CD4-positive, alpha-beta T cell treated with Interleukin-21 for 1 hour (primary cell): ENCODE data around the gene MEGF6.

Experiments used
- DNase-seq: peaks from one replicate; pipeline ENCODE4 v3.0.0-alpha.2; 2020

The MEGF6 gene

DNA sequence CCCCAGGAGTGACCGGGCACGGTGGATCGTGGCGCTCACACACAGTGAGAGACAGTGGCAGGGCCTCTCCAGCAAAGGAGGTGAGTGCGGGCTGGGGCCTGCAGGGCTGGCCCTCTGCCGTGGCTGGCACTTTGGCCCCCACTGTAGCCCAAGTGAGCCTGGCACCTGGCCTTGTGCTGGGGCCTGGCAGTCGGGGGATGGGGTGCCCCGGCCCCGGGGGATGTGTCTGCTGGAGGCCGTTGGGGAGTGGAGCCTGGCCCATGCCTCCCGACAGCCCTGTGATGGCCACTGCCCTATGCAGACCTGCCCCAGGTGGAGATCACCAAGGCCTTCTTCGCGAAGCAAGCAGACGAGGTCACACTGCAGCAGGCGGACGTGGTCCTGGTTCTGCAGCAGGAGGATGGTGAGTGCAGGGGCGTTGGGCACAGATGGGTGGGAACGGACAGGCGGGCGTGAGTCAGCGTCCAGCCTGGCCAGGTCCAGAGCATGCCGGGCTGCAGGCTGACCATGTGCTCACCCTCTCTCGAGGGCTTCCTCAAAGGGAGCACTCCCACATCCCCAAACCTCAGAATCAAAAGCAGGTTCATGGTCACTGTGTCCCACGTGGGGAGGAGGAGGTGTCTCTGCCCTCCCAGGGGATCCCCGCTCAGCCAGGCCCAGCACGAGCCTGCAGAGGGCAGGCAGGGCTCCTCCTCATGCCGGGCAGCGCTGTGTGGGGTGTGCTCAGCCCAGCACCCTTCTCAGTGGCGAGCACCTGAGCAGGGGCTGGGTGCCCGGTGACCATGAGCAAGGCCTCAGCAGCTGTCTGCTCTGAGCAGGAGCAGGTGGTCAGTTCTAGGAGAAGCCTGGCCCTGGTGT is 131.6 kb downstream of the MEGF6 start:
- no peak for DNase-seq

GRCh38 chr1:3478187-3478586 is 133.1 kb downstream of the MEGF6 start:
- no peak for DNase-seq

DNA sequence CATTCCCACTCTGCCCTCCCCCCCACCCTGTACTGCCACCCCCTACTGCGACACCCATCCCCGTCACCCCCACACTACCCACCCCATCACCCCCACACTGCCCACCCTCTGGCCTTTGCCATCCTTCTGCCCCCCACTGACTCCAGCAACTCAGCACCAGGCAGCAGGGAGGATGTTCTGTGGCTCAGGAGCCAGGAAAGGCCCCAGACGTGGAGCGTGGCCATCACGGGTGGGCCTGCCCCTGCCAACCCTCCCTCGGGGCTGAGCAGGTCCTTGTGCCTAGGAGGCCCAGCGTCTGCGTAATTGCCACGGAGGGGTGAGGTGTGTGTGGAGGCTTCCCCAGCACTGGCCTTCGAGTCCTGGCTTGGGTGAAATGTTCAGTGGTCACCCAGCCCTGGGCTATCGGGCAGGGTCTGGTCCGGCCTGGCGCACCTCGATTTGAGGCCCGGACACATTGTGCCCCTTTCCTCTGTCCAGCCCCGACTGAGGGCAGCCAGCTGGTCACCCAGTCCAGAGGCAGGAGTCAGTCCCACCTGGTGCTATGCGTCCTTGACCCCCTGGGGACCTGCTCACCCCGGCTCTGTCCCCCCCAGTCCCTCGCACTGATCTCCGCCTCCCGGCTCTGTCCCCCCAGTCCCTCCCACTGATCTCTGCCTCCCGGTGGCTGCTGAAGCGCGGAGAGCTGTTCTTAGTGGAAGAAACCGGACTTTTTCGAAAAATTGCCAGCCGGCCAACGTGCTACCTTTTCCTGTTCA is 133.9 kb downstream of the MEGF6 start:
- no peak for DNase-seq

DNA sequence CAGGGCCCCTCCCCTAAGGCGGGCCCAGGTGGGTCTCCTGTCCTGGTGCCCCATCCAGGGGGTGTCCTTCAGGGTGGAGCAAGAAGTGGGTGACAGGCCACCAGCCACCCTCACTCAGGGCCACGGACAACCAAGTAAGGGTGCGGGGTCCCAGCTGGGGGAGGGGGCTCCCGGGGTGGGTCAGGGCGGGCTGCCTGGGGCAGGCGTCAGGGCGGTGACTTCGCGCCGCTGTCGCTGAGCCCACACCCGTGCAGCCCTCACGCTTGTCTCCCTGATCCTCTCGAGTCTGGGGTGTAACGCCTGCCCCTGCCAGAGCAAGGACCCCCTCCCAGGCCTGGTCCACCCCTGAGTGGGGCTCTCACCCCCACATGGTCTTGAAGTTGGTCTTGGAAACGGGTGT is 134.6 kb downstream of the MEGF6 start:
- no peak for DNase-seq

DNA sequence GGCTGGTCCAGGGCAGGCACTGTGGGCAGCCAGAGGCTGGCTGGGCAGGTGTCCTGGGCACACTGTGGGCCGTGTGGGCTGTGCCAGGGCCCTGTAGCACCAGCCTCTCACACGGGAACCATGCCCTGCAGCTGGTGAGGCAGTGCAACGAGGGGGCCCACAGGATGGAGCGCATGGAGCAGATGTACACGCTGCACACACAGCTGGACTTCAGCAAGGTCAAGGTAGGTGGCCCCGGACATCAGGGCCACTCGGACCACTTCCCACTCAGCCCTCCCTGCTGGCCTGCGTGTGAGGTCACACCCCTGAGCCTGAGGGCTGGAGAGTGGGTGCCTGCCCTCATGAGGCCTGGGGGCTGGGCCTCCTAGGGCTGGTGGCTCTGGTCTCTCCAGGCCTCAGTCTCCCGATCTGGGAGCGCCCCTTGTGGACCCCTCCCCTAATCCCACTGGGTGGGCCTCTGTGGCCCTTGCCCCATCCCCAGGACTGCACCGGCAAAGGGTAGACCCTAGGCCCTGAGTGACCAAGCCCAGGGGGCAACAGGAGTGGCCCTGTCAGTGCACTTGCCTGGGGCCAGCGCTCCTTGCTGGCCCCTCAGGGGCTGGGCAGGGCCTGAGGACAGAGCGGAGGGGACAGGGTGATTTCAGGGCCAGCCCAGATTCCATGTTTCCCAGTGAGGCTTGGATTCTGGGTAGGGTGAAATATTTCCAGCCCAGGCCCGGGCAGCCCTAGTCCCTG is 135.3 kb downstream of the MEGF6 start:
- no peak for DNase-seq

- DNase-seq: no peak
Observed at GRCh38 chr1:3474421-3474820, 136.9 kb downstream of the MEGF6 start.

DNA sequence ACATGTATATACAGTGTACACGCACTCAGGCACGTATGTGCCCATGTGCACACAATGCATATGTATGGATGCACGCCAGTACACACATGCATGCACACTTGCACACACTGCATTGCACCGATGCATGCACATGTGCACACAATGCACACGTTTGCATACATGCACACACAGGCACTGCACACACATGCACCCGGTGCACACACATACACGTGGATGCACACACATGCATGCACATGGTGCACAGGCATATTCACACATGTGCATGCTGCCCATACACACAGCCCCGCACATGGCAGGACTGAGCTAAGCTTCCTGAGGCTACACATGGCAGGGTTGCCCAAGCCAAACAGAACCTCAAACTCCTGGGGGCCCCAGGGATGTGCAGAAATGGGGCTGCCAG is 137.3 kb downstream of the MEGF6 start:
- no peak for DNase-seq

DNA sequence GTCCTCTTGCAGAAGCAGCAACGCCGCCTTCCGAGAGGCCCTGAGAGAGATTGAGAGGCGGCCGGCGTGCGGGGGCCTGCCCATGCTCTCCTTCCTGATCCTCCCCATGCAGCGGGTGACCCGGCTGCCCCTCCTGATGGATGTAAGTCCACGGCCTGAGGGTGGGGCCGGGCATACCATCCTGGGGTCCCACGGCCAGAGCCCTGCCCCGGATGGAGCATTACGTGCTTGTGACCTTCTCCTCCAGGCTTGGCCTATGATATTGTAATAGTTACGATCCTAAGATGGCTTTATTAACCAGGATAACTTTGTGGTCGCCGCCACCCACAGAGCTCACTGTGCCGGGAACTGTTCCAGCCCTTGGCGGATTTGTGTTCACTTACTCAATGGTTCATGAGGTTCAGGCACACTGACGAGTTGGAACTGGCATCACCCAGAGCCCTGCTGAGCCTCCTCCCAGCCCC is 137.9 kb downstream of the MEGF6 start:
- DNase-seq: no peak

GRCh38 chr1:3472906-3473305 is 138.4 kb downstream of the MEGF6 start:
- DNase-seq: no peak

GRCh38 chr1:3472088-3472850 is 139.0 kb downstream of the MEGF6 start:
- DNase-seq: no peak

DNA sequence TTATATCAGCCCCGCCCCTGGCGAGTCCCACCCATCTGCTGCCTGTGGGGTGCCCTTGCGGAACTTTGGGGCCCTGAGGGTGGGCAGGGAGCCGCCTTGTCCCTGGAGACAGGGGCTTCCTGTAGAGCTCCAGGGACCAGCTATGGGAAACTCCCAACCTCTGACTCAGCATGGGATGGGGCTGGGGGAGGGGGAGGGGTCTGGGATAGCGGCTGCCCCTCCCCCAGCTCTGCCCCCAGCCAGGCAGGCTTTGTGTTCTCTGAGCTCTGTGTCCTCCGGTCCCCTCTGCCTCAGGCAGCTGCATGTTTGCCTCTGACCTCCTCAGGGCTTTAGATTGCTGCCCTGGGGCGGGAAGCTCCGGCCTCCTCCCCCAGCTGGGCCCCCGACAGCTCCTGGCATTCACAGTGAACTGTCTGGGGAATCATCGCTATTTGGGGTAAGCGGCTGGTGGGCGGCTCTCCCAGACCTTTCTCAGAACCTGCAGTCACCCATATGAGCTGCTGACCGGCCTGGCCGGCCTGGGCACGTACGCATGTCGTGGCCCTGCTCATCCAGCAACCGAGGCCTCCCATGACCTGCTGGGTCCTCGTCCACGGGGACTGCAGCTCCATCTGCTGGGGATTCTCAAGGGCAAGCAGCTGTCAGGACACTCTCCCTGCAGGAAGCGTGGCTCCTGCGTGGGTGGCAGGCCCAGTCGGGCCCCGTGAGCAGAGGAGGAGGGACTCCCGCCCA is 139.8 kb downstream of the MEGF6 start:
- DNase-seq: no peak

- DNase-seq: no peak
Observed at GRCh38 chr1:3470650-3471355, 140.5 kb downstream of the MEGF6 start.

DNA sequence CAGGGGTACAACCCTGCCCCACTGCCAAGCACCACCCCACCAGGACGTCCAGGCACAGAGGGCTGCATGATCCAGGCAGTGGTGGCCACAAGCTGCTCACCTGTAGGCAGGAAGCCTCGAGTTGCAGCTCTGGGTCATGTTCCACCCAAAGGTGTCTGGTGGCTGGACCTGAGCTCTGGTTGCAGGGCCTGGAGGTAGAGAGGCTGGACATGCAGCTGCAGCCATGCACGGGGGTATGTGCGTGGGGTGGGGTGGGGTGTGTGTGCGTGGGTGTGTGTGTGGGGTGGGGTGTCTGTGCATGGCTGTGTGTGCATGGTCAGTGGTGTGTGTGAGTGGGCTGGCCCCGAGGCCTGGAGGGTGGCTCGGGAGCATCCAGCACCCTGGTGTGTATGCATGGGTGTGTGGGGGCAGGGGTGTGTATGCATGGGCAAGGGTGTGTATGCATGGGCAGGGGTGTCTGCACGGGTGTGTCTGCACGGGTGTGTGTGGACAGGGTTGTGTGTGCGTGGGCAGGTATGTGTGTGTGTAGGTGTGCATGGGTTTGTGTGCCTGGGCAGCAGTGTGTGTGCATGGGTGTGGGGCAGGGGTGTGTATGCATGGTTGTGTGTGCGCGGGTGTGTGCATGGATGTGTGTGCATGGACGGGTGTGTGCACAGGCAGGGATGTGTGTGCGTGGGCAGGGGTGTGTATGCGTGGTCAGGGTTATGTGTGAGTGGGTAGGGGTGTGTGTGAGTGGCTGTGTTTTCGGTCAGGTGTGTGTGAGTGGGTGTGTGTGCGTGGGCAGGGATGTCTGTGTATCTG is 141.3 kb downstream of the MEGF6 start:
- no peak for DNase-seq

DNA sequence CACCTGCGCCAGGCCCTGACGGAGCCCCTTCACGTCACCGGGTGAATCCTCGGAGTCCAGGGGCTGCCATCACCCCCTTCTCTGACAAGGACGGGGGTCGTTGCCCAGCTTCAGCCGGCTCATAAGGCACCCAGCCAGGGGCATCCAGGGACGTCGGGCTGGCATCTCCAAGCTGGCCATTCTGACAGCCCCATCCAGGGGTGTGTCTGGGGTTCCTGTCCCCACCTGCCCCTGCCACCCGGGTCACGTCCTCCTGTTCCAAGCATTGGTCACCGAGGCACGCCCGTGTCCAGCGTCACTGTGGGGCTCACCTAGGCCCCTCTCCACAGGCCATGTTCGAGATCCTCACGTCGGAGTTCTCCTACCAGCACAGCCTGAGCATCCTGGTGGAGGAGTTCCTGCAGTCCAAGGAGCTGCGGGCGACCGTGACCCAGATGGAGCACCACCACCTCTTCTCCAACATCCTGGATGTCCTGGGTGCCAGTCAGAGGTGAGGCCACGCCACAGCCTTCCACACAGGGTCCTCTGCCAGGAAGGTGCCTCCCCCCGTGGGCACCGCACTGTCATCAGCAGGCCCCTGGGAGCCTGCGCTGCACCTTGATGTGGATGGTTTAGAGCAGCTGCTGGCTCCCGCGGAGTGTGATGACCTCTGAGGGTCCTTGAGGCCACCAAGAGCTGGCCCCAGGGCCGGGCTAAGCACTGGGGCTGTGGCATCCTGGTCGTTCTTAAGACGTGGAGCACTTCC is 142.0 kb downstream of the MEGF6 start:
- DNase-seq: no peak

DNA sequence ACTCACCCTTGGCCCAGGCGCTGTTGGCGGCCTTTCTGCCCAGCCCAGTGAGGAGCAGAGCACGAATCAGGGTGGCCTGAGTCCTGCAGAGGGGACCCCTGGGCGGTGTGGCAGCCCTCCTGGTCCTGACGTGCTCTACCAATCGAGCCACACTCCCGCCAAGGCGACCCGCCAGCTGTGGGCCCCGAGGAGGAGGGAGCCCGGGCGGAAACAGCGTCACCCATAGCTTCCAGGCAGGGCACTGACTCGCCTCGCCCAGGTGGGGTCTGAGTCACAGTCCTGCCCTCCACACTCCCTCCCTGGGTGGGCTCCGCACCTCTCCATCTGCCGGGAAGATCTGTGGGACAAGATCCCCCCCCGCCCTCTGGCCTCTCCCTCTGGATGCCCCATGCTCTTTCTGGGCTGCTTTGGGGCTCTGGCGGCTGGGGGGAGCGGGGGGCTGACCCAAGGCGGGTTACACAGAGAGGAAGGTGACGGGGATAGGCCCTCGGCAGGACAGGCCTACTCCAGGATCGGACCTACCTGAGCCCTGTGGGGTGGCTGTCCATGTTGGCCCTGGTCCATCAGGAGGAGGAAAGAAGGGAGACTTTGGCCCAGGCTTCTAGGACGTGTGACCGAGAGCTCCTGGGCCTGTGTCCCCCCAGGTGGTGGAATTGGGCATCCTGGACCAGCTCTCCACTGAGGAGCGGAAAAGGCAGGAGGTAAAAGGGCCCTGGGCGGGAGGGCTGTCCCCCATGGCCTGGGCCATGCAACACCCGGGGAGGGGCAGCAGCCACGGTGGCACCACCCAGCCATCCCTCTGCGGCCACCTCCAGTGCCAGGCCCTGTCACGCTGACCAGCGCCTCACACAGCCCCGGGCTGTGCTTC is 142.8 kb downstream of the MEGF6 start:
- DNase-seq: no peak

DNA sequence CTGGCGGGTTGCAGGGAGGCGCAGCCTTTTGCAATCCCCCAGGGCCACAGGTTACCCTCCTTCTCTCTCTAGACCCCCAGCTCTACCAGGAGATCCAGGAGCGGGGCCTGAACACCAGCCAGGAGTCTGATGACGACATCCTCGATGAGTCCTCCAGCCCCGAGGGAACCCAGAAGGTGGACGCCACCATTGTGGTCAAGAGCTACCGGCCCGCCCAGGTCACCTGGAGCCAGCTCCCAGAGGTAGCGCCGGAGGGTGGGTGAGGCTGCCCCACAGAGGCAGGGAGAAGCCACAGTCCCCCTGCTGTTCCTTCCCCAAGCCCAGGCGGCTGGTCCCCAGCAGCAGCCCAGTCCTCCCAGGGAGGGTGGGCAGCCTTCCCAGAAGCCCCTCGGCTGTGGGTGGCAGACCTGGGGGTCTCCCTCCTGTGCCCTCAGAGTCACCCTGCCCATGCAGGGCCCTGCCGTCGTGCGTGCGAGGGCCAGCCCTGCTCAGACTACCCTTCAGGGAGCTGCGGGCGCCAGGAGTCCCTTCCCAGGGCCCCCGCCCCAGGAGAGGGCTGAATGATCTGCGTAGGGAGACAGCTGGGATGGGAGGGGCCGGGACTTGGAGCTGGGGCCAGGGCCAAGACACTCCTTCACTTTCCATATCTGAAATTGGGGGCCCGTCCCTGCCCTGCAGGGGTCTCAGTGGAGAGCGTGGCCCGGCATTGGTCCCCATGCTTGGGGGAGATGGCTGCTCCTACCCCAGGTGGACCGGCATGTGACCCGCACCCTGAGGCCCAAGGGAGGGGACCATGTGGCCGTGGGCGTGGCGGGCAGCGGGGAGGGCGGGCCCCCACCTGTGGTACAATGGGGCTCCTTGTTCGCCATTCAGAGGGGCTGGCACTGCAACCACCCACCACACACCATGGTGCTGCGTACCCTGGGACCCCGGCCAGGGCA is 143.9 kb downstream of the MEGF6 start:
- no peak for DNase-seq

DNA sequence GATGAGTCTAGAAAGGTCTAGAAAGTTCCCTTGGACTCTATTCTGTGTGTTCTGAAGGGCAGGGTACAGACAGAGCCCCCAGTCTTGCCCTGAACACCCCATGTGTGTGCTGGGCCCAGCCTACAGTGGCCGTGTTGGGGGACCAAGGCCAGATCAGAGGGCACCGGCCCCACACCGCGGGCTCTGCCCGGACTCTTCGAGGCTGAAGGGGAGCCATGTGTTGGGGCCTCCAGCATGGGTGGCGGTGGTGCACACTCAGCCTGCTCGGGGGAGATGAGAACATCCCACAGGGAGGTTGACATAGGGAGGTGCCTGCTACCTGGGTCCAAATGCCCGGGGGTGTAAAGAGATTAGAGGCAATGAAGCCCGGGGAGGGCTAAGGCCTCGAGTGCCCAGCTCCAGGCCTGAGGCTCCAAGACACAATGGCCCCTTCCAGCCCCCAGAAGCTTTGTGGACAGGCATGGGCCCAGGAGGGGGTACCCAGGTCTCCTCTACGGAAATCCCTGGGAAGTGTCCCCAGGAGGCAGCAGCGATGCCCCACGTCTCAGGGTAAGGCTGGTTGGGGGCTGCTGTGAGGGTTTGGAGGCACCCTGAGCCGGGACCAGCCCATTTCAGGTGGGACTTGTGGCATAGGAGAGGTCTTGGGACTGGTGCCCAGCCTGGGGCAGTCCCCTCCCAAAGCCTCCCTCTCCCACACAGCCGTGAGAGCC is 144.8 kb downstream of the MEGF6 start:
- DNase-seq: no peak
